HG02610 (cell line): Measurements from ENCODE around the gene SLC25A12.
"Not testable (repeated sequence)": the region's sequence is repeated elsewhere in the genome, so short reads cannot be mapped to it uniquely, and the experiment has no call there.

Source experiments
- ATAC-seq: cut with Tn5 transposase; IDR thresholded peaks from one replicate; pipeline ENCODE4 v1.9.1; 2021; ENCODE audit warnings: mild to moderate bottlenecking, moderate library complexity; ENCODE audit not compliant: unreplicated experiment

The SLC25A12 gene

DNA sequence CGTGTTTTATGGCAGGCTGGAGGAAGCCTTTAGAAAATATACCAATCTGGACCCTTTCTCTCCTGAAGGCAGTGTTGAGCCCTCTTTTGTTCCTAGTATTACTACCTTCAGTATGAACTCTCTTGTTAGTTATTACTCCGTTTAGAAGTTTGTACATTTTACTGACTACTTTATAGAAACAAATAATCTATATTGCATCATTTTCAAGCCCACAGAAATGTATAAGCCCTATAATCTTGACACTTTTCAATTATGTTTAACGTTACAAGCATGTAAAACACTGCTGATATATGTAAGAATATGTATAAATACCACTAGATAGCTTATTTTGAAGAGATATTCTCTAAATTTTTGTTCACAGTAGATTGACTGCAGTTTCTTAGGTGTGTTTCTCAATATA lies 64.0 kb downstream of the SLC25A12 start:
- no peak for ATAC-seq

DNA sequence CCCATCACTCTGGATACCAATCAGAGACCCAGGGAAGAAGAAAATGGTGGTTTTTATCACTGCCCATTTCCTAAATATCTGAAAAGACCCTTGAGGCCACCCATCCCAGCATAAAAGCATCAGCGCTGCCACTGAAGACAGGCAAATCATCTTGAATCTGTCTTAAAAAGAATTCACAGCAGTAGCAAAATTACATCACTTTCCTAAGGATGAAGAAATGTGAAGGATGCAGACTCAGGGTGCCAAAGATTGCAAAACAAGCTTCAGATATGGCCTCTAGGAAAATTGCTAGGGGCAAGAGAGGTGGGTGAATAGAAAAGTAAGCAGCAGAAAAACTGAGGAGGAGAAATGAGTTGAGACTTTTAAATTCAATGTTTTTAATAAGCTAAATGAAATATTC lies 70.0 kb downstream of the SLC25A12 start:
- ATAC-seq: no peak

DNA sequence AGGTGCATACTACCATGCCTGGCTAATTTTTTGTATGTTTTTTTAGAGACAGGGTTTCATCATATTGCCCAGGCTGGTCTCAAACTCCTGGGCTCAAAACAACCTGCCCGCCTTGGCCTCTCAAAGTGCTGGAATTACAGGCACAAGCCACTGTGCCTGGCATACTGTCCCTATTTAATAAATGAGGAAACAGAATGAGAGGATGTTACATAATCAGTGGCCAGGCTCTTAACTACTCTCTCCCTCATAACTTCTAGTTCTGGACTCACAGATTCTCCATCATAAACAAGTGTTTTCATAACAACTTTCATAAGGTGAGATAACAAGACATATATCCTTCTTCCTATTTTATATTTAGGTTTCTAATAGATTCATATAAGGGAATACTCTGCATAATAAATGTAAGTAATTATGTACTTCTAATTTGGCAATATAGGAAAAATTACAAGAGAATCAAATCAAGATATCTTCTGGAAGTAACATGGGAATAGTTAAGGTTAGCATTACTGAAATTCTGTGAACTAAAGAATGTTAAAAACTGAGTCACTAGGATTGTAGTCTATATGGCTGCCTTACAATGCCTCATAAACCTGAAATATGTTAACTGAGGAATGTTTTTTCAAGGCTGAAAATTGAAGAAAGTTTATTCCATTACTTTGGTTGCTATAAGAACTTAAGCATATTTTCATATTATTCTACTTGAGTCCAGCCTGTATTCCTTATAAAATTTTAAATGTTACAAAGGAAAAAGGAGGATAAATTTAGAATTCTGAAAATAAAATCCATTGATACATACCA lies 71.3 kb downstream of the SLC25A12 start:
- ATAC-seq: no peak

DNA sequence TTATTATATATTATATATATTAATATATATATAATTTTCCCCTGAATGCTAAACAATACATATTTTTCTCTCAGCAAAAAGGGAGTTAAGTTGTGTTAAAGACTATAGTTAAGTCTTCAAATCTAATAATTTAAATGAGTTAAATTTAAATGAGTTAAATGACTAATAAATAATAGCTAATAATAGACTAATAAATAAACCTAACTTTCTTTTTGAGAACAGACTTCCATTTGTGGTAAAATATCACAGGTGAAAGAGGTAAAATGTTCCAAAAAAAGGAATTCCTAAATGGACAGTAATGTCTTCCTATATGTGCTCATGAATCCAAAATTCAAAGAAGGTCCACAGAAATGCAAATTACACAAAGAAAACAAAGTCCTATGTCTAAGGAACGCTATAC lies 74.6 kb downstream of the SLC25A12 start:
- no peak for ATAC-seq

DNA sequence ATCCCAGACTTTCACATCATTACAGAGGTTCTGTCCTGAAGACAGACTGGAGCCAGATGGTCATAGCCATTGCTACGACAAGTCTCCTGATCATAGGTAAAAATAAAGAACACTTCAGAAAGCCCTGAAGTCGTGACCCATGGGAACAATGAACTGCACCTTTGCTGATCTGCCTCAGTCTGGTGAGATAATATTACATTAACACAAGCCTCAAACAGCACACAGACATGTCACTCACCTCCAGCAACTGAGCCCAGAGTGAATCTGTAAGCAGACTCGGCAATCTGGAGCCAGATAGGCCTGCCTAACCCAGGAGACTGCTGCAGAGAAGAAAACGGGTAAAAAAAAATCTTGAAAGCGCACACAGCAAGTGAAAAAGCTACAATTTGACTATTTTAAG lies 79.2 kb downstream of the SLC25A12 start:
- ATAC-seq: no peak

DNA sequence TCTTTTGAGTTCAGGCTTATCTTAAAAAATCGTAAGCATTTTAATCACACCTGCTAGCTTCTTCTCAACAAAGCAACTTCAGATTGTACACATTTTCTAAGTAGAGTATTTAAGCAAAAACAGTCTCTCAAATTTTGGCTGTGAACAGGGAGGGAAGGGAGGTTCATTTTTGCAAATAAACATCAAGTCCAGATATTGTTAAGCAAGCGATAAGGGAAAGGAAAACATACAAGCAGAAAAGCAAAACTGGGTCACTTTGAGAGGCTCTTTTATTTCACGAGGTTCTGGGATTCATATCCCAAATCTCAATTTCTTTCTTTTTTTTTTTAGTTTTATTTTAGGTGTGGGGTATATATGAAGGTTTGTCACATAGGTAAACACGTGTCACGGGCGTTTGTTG lies 79.9 kb downstream of the SLC25A12 start:
- ATAC-seq: no peak

DNA sequence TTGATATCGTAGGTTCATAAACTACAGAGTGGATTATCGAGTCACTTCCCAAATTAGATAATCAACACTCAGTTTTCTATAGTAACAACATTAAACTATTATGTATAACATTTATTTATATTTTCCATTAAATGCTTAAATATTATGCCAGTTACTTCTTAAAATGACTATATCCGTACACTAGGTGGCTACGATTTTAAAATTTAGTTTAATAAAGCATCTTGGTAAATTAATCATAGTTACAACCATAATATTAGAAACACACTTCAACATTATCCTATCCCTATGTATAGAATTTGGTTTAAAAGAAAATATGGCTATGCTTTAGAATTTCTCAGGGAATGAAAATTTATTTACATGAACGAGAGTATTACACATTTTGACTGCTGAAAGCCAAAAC lies 80.3 kb downstream of the SLC25A12 start:
- ATAC-seq: no peak

DNA sequence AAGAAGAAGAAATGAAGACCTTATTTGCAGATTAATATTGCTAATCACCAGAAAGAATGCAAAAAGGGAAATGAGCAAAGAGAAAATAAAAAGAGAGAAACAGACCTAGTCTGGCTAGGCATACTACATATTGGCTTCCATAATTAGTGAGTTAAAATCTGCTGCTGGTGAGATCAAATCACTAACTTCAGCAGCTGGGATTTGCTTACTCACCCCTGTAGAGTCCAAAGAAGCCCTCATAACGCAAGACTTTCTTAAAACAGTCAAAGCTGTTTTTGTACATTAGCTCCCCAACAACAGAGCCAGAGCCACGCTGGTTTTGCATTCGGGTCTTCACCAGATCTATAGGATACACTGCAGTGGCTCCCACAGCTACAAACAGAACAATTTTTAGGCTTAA lies 80.9 kb downstream of the SLC25A12 start:
- no peak for ATAC-seq

DNA sequence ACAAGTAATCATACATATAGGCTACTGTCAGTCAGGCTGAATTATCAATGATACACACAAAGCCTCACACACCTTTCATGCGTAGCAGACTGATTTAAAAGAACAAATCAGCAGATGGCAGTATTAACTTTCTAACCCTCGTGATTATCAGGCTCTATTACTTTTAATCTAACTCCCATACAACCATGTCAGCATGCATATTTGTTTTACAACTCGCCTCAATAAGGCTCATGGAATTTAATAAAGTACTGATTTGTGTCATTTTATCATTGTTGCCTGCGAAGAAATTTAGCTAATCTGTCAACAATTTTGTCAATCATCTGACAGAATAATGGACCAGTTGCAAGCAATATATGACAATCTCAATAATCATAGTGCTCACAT lies 82.8 kb downstream of the SLC25A12 start:
- ATAC-seq: no peak

DNA sequence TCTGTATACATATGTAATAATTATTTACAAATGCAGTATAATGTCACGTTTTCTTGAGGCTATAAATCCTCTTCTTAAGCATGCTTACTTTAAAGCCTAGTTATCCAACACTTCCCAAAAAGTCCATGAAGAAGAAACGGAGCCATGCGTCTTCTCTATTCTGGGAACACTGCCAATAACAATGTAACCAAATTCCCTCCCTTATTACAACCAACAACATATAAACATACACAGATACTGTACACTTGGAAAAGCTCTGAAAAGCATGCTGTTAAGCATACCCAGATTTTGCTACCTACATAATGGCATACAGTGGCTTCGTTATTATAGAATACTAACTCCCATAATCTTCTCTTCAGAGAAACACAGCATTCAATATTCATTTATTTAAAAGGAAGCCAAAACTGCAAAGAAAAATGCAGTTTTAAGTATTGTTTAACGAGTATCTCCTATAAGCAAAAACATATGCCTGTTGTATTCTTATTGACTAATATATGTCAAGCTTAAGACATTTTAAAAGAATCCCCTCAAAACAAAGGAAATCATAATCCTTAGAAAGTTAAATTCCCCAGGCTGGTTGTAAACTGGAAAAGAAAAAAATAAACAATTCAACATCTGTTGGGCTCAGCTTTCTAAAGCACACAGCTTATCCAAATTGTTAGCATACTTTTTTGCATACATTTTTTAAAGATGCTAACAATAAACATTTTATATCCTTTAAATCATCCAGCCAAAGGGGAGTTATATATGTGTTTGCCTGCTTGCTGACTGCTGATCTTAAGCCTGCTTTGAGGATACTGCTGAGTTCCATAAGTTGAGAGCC lies 83.4 kb downstream of the SLC25A12 start:
- no peak for ATAC-seq

DNA sequence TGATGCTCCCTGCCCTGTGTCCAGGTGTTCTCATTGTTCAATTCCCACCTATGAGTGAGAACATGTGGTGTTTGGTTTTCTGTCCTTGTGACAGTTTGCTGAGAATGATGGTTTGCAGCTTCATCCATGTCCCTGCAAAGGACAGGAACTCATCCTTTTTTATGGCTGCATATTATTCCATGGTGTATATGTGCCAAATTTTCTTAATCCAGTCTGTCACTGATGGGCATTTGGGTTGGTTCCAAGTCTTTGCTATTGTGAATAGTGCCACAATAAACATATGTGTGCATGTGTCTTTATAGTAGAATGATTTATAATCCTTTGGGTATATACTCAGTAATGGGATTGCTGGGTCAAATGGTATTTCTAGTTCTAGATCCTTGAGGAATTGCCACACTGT lies 85.2 kb downstream of the SLC25A12 start:
- ATAC-seq: not testable (repeated sequence)

DNA sequence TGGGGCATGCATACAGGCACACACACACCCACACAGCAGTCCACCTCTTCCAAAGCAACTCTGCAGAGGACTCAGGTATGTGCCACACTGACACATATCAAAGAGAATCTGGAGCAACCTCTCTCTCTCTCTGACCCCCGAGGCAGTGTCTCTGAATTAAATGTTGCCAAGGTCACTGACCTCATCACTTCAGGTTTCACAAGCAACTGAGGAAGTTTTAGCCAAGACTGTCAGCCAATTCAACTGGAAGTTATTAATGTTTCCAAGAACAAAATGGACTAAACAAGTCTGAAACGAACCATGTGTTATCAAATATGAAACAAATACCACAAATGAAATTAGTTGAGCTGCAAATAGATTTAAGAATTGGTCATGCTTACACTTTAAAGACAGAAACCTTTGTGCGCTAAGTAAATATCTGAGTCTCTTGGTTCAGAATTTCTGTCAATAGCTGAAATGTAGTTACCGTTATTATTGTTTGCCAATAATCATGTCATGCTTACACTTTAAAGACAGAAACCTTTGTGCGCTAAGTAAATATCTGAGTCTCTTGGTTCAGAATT lies 86.1 kb downstream of the SLC25A12 start:
- no peak for ATAC-seq

DNA sequence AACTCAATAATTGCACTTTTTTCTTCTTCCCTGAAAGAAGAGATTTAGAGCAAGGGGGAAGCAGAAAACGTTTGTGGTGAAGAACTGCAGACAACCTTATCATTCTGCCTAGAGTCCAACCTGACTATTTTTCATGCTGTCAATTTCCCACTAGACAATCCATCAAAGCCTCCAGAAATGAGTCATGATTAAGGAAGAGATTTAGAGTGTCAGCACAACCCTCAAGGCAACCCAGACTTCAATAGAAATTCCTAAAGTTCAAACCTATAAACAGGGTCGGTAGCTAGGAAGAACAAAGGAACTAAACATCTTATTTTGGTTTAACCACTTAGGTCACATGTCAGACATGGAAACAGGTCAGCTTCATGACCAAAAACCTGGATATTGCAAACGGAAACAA lies 86.9 kb downstream of the SLC25A12 start:
- no peak for ATAC-seq

DNA sequence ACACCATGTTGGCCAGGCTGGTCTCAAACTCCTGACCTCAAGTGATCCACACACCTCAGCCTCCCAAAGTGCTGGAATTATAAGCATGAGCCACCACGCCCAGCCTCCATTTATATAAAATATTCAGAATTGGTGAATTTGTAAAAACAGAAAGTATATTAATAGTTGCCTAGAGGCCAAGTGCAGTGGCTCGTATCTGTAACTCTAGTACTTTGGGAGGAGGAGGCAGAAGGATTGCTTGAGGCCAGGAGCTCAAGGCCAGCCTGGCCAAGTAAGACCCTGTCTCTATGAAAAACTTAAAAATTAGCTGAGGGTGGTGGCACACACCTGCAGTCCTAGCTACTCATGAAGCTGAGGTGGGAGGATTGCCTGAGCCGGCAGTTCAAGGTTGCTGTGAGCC lies 89.6 kb downstream of the SLC25A12 start:
- no peak for ATAC-seq

DNA sequence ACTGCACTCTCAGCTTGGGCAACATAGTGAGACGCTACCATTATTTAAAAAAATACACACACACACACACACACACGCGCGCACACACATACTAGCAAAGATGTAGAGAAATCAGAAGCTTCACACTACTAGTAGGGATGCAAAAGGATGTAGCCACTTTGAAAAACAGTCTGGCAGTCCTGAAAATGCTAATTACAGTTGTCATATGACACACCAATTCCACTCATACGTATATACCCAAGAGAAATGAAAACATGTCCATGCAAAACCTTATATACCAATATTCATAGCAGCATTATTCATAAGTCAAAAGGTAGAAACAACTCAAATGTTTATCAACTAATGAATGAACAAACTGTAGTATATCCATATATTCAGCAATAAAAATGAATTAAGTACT lies 90.3 kb downstream of the SLC25A12 start:
- ATAC-seq: no peak

DNA sequence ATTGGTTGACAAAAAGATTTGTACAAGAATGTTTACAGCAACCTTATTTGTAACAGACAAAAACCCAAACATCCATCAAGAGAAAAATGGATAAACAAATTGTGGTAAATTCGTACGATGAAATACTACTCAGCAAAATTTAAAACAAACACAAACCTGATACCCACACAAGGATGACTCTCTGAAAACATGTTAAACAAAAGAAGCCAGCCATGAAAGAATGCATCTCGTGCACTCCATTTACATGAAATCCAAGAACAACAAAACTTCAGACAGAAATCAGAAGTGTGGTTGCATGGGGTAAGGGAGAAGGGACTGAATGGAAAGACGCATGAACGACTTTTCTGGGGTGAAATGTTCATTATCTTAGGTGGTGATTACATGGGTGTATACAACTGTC lies 93.4 kb downstream of the SLC25A12 start:
- no peak for ATAC-seq

DNA sequence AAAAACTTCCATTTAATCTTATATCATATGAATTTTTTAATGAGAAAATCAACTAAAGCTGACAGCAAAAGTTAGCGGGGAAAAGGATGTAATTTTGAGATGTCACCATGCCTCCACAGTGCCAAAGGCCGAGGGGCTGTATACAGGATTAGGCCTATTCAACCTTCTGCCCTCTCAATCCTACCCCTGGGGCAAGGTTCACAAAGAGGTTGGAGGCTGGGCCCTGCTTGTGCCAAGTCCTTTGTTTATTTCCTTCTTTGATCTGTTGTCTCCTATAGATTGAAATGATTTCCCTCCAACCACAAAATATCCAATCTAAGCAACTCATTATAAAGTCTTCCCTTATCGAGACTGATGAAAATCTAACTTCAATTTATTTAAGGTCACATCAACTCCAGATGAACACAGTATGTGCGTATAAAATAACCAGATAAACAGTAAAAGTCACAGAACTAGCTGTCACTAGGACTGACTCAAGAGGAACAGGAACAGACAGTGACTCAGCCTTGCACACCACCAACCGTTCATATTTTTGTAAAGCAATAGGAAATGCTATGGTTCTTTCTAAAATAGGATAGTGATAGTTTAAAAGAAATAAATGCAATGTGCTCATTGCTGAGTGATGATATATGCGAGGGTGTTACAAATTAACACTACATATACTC lies 95.8 kb downstream of the SLC25A12 start:
- no peak for ATAC-seq

DNA sequence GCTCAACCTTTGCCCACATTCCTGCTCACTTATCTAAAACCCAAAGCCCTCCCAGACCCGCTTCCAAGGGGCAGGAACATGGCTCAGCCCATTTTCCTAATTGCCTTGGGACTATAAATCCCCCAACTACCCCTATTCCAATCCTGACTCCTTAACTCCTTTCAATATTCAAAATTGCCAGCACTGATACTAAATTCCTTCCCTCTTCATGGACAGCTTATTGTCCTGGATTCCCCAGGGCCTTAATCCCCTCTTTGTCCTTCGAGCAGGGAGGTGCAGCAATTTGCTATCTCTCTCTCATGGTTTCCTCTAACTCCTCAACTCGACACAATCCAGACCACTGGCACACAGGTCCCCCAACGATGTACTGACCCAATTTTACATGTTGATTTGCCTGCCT lies 99.1 kb downstream of the SLC25A12 start:
- no peak for ATAC-seq

DNA sequence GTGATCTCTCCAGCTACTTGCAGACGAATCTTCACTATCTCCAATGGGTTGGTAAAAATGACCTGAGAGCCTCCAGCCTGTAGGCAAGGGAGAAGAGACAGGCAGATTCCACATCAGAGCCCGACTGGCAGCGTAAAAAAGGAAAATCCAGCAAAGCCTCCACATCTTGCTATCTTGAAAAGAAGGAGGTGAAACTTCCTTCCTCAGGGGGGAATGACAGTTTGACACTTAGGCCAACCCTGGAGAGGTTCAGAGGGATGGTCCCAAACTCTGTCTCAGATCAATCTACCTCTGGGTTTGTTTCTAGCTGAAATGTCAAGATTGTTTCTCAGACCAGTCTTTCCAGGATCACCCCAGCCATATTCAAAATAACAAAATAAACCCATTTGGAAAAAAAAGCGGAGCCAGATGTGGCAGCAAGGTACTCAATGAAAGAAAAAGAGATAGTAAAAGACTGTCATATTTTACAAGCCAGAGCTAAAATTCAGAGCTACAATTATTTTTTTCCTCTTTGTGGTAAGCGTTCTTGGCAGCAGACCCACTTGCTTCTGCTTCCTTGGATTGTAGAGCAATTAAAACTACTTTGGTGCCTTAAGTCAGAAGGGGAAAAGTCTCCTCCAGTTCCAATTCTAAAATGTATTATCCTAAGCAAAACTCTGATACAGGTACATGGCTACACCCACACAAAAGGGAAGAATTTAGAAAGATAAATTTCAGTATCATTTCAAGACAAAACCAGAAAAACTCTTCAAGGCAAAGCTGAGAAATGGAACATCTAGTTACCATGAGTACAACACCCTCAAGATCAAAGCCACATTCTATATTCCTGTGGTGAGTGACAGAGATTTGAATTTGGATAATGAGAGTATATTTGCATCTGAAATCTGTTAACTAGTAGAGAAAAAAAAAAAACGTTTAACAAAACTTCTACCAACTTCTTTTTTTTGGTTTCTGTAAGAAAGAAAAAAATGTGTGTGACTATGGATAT lies 100.1 kb downstream of the SLC25A12 start:
- no peak for ATAC-seq

DNA sequence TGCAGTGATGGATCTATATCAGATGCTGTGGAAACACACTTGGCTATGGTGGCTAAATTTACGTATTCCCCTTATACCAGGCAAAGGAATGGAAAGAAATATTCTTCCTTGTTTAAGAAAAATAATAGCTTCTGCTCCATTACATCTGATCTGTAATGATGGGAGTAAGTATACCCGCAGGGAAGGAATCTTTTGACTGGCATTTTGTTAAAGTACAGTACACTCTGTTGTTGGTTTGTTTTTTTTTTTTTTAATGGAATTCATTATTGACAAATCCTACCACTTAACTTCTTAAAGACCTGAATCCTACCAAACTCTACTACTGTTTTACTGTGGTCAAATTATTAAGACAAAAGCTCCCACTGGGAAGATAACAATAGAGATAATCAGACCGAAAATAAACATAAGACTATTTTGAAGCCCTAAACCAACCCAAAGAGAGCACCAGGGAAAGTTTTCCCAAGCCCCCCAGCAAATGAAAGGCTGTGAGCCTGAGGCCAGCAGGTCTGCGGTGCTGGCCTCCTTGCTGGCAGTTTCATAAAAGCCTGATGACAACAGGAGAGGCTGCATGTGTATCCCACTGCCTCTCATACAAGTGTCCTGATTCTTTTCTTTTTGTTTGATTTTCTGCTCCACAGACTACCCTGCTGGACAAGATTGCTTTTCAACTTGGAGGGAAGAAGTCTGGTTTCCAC lies 101.0 kb downstream of the SLC25A12 start:
- no peak for ATAC-seq
